Skeletal muscle tissue (tissue), 4 donors: ENCODE results near the gene LIPA. TPM values are rescaled to one million over a fixed set of nuclear protein-coding genes. Genes with fewer than 3 reads are reported as not detected.
A peak's percentile ranks its signal among the peaks of the same experiment; 100 is the strongest.

Experiments
- H3K27ac ChIP-seq: one replicate; pipeline ENCODE4 v1.7.0; 2013; ENCODE audit warnings: mild to moderate bottlenecking, low read depth, low read length, inconsistent platforms
- H3K27me3 ChIP-seq, 3 donors: one replicate each; pipeline ENCODE4 v1.7.0; 2013; ENCODE audit warnings: low read length in 3 of 3; ENCODE audit not compliant: control insufficient read depth in 3 of 3, insufficient read depth in 3 of 3
- H3K36me3 ChIP-seq, 3 donors: one replicate each; pipeline ENCODE4 v1.7.0; 2013; ENCODE audit warnings: low read length in 3 of 3; ENCODE audit not compliant: control insufficient read depth in 3 of 3, insufficient read depth in 3 of 3
- H3K4me1 ChIP-seq, 3 donors: one replicate each; pipeline ENCODE4 v1.7.0; 2013; ENCODE audit warnings: low read length in 3 of 3, mild to moderate bottlenecking in 3 of 3; ENCODE audit not compliant: control insufficient read depth in 3 of 3, insufficient read depth in 3 of 3
- H3K4me3 ChIP-seq, 3 donors: one replicate each; pipeline ENCODE4 v1.7.0; 2013; ENCODE audit warnings: low read length in 3 of 3
- H3K9ac ChIP-seq, 3 donors: one replicate each; pipeline ENCODE4 v1.7.0; 2013; ENCODE audit warnings: low read length in 3 of 3, mild to moderate bottlenecking in 3 of 3, moderate library complexity in 2 of 3, low read depth in 1 of 3
- H3K9me3 ChIP-seq, 3 donors: one replicate each; pipeline ENCODE4 v1.7.0; 2013; ENCODE audit warnings: low read length in 3 of 3; ENCODE audit not compliant: control insufficient read depth in 3 of 3
- total RNA-seq: library from RNA; depleted of rRNA; stranded (reverse); fragments of >200 nt; gene quantifications from one replicate; pipeline ENCODE4 v1.2.3, GENCODE V29; 2014
- donor health status: Osteomylitis.

Gene LIPA
- total RNA-seq, 1 donor from 2014 or later: 50.1 TPM

DNA sequence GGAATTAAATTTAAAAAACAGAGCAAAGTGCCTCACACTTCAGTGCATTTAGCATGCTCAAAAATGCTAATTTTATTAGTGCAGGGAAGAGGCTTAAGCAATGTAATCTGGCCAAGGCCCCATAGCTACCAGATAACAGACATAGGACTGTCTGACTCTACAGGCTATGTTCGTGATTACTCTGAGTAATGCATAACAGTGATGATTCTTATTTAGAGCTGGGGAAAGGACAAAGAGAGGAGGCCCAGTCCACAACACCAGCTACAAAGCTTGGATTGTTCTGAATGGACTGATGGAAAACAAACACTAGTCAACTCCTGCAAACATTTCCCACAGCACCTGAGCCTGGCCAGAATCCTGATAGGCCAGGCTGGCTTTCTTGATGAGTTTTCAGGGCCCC lies 36.1 kb downstream of the LIPA start:
- Histone ChIP-seq H3K27me3 (no peaks in the 10 kb centered on the region), H3K36me3 (peaks cover 0 to 15% (median 0%) of the 10 kb centered on the region in 3 donors), H3K9me3 (no peaks in the 10 kb centered on the region), H3K4me1 (peaks cover 3 to 7% (median 6%) of the 10 kb centered on the region in 3 donors), H3K27ac (no peak overlapping the region), H3K9ac (no peak overlapping the region), H3K4me3 (no peak overlapping the region)

DNA sequence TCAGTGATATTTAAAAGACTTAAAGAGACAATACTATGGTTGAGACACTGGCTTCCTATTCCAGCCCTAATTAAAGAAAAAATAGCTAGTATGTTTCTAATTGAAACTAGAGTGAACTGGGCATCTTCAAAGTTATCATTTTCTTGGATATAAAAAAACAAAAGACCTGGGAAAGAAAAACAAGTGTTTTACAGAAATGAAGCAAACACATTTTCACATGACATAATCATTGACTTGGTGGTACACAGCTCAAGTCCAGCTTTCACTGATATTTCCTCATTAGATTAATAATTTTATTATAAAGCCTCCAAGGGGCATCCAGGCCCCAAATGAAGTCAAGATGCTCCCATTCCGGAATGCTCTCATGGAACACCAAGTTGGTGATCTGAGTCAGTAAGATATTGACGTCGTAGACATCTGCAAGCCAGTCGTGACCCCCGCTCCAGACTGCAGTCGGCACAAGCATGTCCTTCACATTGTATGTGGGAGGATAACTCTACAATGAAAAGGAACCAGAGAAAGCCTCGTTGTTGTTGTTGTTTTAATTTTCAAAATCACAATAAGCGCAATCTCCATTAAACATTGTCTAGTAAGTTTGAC lies 36.9 kb downstream of the LIPA start:
- no peak overlapping the region for H3K4me3 ChIP-seq
- no peak overlapping the region for H3K27ac ChIP-seq
- H3K9me3 ChIP-seq: no peaks in the 10 kb centered on the region
- peaks cover 3 to 7% (median 6%) of the 10 kb centered on the region in 3 donors for H3K4me1 ChIP-seq
- H3K27me3 ChIP-seq: peaks cover 0 to 2% (median 2%) of the 10 kb centered on the region in 3 donors
- H3K9ac ChIP-seq: no peak overlapping the region
- peaks cover 0 to 7% (median 0%) of the 10 kb centered on the region in 3 donors for H3K36me3 ChIP-seq

DNA sequence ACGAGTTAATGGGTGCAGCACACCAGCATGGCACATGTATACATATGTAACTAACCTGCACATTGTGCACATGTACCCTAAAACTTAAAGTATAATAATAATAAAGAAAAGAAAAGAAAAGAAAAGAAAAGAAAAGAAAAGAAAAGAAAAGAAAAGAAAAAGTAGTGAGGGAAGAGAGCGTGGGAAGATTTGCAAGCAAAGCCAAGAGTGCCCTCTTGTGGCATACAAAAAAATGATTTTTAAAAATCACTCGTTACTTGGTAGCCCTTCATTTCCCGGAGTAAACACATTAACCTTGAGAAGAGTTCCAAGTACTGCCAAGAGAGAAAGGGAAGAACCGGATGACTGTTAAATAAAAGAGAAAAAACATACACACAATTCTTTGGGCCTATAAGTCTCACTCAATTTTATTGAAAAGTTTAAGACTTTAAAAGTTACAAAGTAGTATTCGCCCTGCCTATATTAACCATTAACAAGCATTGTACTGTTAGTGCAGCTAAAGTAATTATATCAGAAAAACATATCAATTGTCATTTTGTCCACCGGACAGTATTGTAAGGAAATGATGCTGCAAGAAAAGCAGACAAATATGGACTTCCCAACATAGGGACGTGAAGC lies 38.3 kb downstream of the LIPA start:
- H3K4me3 ChIP-seq: no peak overlapping the region
- no peak overlapping the region for H3K9ac ChIP-seq
- peaks cover 5 to 8% (median 8%) of the 10 kb centered on the region in 3 donors for H3K4me1 ChIP-seq
- H3K9me3 ChIP-seq: no peaks in the 10 kb centered on the region
- H3K36me3 ChIP-seq: peaks cover 0 to 7% (median 0%) of the 10 kb centered on the region in 3 donors
- no peak overlapping the region for H3K27ac ChIP-seq
- peaks cover 1 to 8% (median 7%) of the 10 kb centered on the region in 3 donors for H3K27me3 ChIP-seq

DNA sequence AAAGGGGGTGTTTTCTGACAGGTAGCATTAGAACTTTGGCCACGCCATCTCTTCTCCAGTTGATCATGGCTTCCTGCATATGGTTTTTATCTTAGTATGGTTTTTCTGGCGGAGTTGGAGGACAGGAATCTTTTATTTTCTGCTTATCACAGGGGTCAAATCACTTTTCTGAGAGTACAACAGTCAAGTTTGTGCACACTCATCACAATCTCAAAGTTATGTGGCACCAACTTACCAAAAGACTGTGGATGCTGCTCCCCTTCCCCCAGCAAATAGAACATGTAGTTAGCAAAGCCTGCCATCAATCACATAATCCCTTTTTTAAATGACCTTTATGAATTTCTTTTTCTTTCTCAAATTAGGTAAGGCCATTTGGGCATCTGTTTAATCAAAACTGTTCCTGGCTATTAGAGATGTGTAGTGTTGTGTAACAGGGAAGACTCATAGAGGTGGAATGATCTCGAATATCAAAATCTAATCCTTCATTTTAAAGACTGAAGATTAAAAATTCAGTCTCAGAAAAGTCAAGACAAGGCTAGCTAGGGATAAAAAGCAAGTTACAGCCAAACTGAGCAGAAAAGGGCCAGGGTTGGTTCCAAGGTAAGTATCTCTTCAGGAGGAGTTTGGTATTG lies 40.7 kb downstream of the LIPA start:
- no peak overlapping the region for H3K27ac ChIP-seq
- no peak overlapping the region for H3K4me3 ChIP-seq
- no peak overlapping the region for H3K9ac ChIP-seq
- H3K27me3 ChIP-seq: peaks cover 17 to 28% (median 27%) of the 10 kb centered on the region in 3 donors
- H3K9me3 ChIP-seq: no peaks in the 10 kb centered on the region
- H3K4me1 ChIP-seq: peaks cover 17 to 21% (median 19%) of the 10 kb centered on the region in 3 donors
- H3K36me3 ChIP-seq: peaks cover 0 to 7% (median 0%) of the 10 kb centered on the region in 3 donors

DNA sequence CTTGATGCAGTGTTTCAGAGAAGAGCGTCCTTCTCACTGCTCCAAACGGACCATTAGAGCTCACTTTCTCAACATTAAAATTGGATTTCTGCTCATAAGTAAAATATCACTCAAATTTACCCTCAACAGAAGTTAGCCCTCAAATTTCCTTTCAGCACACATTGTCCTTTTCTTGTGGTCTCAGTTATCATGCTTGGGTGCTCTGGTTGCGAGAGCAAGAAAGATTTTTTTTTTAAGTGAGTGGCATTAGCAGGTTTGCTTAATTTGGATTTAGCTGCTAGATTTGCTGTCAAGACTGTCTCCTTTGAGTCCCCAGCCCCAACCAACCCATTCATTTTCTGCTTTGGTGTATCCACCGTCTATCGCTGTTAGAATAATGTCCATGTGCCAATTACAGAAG lies 41.9 kb downstream of the LIPA start:
- H3K27me3 ChIP-seq: peaks cover 17 to 38% (median 32%) of the 10 kb centered on the region in 3 donors
- H3K4me1 ChIP-seq: peaks cover 17 to 21% (median 19%) of the 10 kb centered on the region in 3 donors
- no peak overlapping the region for H3K9ac ChIP-seq
- H3K4me3 ChIP-seq: no peak overlapping the region
- peaks cover 0 to 2% (median 0%) of the 10 kb centered on the region in 3 donors for H3K36me3 ChIP-seq
- H3K27ac ChIP-seq: no peak overlapping the region
- H3K9me3 ChIP-seq: no peaks in the 10 kb centered on the region

DNA sequence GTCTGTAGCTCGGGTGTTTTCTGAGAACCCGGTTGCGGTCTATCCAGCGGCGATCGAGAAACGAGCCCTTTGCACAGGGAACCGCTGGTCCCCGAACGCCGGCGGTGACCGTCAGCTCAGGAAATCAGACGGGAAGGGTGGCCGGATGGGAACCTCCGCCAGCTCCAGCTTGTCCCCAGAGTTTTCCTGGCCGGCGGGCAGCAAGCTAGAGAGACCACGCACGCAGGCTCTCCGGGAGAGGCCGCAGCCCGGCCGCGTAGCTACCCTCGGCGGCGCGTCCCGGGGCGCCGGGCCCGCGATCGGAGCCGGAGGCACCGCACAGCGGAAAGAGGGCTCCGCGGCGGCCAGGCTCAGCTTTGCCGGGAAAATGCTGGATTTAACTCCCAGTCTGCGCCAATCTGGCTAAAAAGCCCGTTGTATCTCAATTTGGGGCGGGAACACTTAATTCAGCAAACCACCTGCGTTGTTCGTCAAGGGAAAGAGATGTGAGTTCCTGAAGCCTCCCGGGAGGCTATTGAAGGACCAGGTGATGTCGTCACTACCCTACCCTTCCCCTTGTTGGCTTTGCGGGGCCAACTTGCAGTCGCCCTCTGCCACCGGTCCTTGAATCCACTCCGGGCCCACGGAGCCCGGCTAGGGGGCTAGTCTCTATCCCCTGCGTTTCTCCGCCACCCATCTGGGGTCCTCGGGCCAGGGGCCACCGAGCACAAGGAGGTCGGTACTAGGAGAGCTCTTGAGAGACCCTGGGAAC lies 43.6 kb downstream of the LIPA start:
- Histone ChIP-seq H3K9me3 (no peaks in the 10 kb centered on the region), H3K27me3 (peaks cover 21 to 49% (median 39%) of the 10 kb centered on the region in 3 donors), H3K4me3 (peak overlapping the region; percentile 67 to 73 (median 70)), H3K9ac (peak overlapping the region; percentile 50 to 76 (median 65)), H3K36me3 (no peaks in the 10 kb centered on the region), H3K4me1 (peaks cover 17 to 21% (median 19%) of the 10 kb centered on the region in 3 donors), H3K27ac (peak overlapping the region; percentile 76)

DNA sequence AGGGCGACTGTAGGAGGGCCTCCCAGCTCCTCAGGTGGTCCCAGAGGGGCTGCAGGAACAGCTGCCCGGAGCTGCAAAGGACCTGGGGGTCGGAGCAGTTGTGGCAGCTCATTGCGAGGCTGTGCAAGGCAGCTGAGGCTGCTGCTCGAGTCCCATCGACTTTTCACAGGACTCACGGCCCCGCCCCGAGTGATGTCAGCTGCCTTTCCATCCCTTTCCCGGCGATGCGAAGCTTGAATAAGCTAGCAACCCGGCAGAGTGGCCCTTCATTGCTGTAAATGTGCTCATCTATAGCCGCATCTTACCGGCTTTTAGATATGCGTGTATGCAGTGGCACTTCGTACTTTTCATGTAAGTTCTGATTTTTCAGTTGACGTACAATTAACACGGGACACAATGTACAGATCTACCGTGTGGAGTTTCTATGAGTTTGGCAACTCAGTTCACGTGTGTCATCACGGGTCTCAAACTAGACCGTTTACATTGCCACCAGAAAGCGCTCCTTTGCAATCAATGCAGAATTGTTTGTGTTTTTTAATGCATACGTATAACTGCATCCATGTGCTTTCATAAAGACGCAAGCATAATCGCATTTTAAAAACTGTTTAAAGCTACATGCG lies 44.3 kb downstream of the LIPA start, which contains the start of gene CH25H:
Gene CH25H, minus strand, starts transcription at position 137 of the 620 bp plus-strand sequence. Its CDS starts 25 bp downstream, at position 112.
- H3K27ac ChIP-seq: peak within 1 kb of the TSS; percentile 76
- H3K4me3 ChIP-seq: peak within 1 kb of the TSS; percentile 67 to 73 (median 70)
- peaks cover 17 to 21% (median 19%) of the 10 kb centered on the region in 3 donors for H3K4me1 ChIP-seq
- H3K9me3 ChIP-seq: no peaks in the 10 kb centered on the region
- no peaks in the 10 kb centered on the region for H3K36me3 ChIP-seq
- H3K9ac ChIP-seq: peak within 1 kb of the TSS; percentile 50 to 76 (median 65)
- H3K27me3 ChIP-seq: peaks cover 21 to 49% (median 39%) of the 10 kb centered on the region in 3 donors

DNA sequence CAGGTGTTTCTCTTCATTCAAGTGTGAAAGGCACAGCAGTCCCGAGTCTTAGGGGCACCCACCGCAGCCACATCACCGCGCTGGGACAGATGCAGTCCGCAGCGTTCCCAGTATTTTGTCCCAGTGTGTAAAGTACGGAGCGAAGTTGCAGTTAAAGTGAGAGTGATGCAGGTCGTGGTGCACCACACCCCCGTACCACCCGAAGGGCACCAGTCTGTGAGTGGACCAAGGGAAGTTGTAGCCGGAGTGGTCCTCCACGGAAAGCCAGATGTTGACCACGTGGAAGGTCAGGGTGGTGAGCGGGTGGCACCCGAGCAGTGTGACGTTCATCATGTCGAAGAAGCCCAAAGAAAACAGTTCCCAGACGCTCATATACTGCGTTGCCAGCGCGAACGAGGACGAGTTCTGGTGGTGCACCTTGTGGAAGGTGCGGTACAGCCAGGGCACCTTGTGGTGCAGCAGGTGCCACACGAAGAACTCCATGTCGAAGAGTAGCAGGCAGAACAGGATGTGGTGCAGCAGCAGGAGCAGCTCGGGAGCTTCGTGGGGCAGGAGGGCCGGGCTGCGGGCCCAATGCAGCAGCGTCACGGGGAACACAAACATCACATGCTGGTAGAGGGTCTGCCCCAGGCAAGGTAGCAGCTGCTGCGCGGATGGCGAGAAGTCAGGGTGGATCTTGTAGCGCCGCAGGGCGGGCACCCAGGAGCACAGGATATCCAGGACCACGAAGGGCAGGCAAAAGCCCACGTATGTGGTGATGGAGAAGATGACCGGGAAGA lies 45.0 kb downstream of the LIPA start:
- Histone ChIP-seq H3K9me3 (no peaks in the 10 kb centered on the region), H3K36me3 (no peaks in the 10 kb centered on the region), H3K4me1 (peaks cover 17 to 21% (median 19%) of the 10 kb centered on the region in 3 donors), H3K27me3 (peaks cover 21 to 53% (median 41%) of the 10 kb centered on the region in 3 donors), H3K27ac (peak overlapping the region; percentile 17), H3K9ac (peak overlapping the region; percentile 45 to 50 (median 47)), H3K4me3 (peak overlapping the region; percentile 67 to 73 (median 70))
